Islet of Langerhans (tissue), 1 donor: ENCODE data around the gene RPLP2.

Experiments used
- FAIRE-seq: peaks from one replicate; lab custom pipeline; 2011; peaks lifted over from hg19 to GRCh38; lab: Jason Lieb, UNC

RPLP2 gene

GRCh38 chr11:791658-792534, 17.9 kb upstream of the RPLP2 start:
- FAIRE-seq = no peak

DNA sequence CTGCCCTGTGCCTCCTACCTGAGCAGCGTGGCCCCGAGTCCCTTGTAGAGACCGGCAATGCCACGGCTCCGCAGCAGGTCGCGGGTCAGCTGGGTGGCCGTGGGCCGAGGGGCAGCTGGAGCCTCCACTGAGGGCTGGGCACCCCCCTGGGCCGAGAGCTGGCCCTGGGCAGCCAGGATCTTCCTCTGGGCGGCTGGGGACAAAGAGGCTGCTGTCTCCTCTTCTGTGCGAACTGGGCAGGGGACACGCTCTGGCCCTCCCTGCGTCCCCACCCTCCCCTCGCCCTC, 17.3 kb upstream of the RPLP2 start:
- FAIRE-seq = no peak

GRCh38 chr11:792873-793272, 16.9 kb upstream of the RPLP2 start:
- FAIRE-seq = no peak

DNA sequence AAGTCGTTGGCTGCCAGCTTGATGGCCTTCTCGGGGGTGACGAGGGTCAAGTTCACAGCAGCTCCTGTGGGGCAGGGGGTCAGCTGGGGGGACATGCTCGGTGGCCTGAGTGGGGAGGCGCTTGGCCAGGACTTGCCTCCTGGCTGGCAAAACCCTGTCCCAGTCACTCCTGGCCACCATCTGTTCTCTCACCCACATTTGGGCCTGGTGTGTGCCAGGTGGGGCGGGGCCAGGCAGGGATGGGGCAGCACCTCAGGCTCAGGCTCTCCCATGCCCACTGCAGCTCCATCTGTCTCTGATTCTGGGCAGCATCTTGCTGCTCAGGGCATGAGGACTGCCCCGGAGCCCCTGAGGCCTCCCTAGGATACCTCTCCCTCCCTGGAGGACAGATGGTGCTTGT, 16.2 kb upstream of the RPLP2 start:
- FAIRE-seq = no peak

GRCh38 chr11:794013-794765, 15.6 kb upstream of the RPLP2 start:
- FAIRE-seq = no peak

DNA sequence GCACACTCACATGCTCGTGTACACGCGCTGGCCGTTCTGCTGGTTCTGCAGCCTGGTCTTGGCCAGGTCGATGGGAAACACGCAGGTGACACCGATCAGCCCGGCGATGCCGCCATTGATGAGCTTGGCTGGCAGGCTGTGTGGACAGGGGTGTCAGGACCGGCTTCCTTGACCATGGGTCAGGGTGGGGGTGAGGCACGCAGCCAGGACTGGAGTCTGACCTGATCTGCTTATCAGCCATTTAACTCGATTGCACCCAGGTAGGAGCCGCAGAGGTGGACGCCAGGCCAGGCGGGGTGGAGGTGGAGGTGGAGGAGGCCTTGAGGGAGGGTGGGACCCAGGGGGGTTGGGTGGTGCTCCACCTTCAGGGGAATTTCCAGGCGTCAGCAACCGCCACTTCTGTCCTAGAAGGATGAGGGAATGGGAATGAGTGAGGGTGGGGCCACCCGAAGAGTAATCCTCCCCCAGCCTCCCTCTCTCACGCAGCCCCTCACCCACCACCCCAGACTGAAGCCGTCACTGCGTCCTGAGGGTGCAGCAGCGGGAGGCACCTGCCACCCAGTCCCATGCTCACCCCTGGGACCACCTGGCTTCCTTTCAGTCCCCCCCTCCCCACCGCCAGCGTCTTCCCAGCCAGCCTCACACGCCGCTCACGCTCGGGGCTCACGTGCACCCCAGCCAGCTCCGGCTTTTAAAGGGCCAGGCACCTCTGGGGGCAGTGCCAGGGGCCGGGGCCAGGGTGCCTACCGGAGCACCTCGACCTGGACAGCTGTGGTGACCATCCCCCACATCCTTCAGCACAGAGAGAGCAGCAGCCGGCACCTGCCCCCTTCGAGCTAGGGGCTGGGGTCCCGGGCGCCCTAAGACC, 14.8 kb upstream of the RPLP2 start:
- FAIRE-seq = no peak

DNA sequence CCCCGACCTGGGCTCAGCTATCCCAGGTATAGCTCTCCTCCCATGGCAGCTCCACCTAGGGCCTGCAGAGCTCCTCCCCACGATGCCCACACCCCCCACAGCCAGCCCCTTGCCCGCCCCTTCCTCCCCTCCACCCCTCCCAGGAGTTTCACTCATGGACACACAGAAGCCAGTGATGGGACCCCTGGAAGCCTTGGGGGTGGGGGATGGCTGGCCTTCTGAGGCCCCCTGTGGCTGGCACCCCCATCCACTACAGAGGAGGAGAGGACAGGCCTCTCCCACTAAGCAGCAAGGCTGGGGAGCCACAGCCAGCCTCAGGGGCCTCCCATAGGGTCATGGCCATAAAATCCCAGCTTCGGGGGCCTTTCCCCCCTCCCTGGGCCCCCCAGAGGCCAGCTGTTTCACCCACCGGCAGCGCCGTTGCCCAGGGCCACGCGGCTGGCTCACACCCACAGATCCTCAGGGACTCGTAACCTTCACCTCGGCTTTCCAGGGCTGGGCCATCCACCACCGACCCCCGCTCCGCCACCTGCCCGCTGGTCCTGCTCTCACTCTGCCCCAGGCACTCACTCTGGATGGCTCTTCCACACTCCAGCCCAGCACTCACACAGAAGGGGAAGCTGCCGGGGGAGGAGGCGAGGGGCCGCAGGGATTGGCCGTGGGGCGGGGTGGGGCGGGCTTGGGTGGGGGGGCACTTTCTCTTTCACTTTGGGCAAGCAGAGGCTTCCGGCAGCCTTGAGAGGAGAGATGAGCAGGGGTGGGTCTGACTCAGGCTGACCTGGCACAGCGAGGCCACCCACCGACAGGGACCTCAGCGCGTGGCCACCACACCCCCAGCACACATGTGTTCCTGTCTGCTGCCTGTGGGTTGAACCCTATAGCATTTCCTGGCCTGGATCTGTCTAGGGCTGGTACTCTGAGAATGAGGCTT, 13.9 kb upstream of the RPLP2 start:
- no peak for FAIRE-seq

DNA sequence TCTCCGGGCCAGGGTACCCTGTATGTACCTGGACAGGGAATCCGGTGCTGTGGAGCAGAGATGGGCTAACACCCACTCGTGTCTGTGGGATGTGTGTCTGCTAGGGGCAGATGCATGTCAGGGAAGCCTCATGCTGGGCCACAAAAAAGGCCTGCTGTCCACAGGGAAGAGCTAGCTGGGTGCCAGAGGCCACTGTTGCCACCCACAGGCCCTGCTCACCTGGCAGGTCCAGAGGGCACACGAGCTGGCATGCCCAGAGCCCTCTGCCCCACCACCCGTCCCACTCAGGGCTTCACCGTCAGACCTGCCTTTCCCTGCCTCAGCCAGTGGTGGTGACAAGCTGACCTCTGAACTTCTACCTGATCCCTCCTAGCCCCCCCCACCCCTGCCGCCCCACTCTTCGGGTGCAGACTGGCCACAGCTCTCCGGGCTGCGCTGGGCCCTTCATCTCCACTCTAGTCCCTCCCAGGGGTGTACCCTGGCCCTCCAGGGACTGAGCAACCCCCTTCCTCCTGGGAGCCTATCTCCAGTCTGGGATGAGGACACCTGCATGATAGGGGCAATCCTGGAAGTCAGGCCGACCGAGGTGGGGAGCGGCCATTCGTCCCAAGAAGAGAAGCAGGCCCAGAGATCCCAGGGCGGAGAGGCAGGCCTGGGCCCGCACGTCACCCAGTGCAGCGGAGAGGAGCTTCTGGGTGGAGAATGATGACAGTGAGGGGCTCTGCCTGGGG, 13.0 kb upstream of the RPLP2 start:
- FAIRE-seq = no peak

GRCh38 chr11:797296-798092, 12.3 kb upstream of the RPLP2 start:
- FAIRE-seq = no peak

- FAIRE-seq = no peak
These were observed 11.6 kb upstream of the RPLP2 start, which contains the start of gene SLC25A22 for GRCh38 chr11:798093-798713. TSS of gene SLC25A22 (minus strand) at chr11:798281. CDS start at chr11:795006, 3,275 bp downstream.

DNA sequence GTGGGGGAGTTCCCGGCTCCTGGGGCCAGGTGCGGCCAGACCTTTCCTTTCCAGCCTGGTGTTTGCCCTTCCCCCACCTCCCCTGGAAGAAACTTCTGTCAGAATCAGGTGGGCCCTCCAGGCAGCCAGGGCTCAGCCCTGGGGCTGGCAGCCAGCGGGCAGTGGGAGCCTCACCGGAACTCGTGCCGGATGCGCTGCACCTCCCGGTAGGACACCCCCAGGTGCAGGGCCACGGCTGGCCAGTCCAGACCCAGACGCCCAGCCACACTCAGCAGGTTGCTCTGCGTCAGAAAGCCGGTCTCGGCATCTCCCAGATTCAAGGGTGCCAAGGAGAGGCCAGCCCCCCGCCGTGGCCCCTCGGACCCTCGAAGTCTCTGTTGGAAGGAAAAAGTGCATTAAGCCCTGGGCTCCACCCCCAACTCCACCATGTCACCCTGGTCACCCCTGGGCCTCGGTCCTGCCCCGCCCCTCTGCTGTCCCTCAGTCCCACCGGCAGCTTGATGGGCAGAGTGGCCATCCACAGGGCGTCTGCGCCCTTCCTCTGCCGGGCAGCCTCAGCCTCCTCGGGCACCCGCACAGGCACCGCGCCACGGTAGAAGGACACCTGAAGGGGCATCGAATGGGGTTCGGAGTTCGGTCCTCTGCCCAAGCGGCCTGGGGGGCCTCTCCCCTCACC, 10.0 kb upstream of the RPLP2 start:
- FAIRE-seq = no peak

GRCh38 chr11:800473-800872, 9.3 kb upstream of the RPLP2 start:
- FAIRE-seq = no peak

DNA sequence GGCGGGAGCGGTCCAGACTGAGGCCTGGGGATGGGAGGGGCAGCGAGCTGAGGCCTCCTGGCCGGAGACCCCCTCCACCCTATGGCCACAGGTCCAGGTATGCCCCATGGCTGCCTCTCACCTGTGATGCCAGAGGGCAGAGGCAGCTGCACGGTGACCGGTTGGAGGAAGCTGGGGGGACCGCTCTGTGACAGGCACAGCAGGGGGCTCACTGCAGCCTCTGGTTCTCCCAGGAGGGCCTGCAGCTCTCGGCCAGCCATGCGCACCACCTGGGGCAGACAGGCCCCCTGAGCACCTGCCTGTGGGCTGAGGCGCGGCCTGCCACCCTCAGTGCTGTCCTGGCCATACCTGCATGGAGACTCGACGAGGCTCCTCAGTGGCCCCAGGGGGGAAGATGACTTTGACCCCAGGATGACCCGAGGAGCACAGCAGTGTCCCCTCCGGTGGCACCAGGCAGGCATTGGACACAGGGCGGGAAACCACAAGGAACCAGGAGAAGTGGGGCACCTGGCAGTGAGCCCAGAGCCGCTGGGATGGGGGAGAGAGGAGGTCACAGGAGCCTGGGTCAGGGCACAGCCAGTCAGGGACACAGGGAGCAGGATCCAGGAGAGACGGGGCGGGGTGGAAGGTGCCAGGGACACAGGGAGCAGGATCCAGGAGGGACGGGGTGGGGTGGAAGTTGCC, 8.5 kb upstream of the RPLP2 start:
- no peak for FAIRE-seq

- no peak for FAIRE-seq
These were observed 7.6 kb upstream of the RPLP2 start for GRCh38 chr11:802018-802617.

DNA sequence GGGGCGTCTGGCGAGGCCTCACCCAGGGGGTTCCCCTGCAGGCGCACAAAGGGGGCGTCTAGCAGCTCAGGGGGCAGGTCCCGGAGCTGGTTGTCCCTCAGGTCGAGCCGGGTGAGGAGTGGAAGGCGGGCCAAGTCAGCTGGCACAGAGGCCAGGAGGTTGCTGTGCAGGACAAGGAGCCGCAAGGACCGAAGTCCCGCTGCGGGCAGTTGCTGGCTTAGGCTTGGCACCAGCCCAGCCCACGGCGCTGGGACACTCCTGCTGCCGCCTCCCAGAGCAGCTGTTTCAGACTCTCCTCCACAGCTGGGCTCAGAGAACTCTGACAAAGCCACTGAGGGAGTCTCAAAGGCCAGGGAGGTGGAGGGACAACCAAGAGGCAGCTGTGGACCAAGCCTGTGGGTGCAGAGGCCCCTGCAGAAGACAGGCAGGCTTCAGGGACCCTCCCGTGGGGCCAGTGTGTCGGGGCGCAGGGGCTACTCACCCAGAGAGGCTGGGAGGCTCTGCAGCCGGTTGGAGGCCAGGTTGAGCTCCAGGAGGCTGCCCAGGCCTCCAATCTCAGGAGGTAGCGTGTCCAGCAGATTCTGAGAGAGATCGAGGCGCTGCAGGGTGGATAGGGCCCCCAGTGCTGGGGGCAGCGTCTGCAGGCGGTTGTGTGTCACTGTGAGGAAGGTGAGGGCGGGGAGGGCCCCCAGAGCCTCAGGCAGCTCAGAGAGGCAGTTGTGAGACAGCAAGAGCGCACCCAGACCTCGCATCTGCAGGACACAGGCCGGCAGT, 6.9 kb upstream of the RPLP2 start:
- no peak for FAIRE-seq

GRCh38 chr11:803467-803742, 6.4 kb upstream of the RPLP2 start:
- FAIRE-seq = no peak
